ENCODE results near the gene LDHAL6B. TPM values are rescaled to one million over a fixed set of nuclear protein-coding genes. Genes with fewer than 3 reads are reported as not detected.

LDHAL6B gene
- polyA plus RNA-seq, 3 donors, result not detected

DNA sequence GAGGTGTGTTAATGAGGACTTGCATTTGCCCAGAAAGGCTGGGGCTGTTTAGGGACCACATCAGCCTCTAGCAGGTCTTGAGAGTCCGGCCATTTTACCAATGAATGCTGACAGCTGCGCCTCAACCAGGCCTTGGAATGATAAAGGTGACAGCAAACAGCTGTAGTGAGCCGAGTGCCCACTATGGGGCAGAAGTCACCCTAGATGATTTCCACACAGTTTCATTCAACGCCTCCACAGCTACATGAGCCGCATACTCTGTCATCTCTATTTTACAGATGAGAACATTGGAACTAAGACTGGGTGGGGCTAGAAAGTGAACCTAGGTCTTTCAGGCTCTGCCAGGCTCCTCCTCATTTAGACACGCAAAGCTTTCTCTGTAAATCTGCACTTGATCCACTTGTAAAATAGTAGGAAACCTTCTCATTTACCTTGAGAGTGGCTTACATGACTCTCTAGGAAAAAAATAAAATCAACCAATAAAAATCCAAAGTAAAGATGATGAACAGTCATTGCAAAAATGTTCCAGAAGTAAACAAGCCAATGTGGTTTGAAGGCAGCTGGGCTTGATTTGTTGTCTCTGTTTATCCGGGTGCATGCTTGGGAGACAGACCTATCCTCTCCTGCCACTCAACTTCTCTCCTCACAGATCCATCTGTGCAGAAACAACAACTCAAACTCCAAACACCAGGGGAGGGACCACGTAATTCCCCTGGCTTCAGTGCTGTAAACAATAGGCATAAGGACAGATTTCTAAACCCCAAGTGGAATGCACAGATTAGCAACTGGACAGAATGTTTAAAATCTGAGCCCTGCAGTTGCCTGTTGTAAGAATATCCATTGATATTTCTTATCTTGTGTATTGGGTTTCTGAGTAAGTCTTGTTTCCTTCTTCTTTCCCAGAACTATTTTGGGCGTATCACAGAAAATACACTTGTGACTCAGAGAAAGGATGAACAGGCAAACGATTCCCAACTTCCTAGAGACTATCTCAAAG is 31.5 kb upstream of the LDHAL6B start:
- peaks cover 59% of the 10 kb centered on the region for H3K4me1 Mint-ChIP-seq
- Histone ChIP-seq H3K27ac (ENCODE audit: low read depth in 1 of 2, low read length in 2 of 2) (peak overlapping the region in 1 of 2 donors; percentile 94), H4K20me1 (ENCODE audit: insufficient read depth, low read length) (no peaks in the 10 kb centered on the region), H3K27me3 (ENCODE audit: control insufficient read depth in 2 of 2, insufficient read depth in 2 of 2, low read length in 2 of 2) (no peaks in the 10 kb centered on the region), H3K4me3 (replicated peaks in 1 of 3; ENCODE audit: low read depth in 2 of 3, low read length in 3 of 3) (peak overlapping the region in 1 of 3 experiments; percentile 37), H3K4me2 (replicated peaks; ENCODE audit: extremely low read depth, low read length, poor library complexity, severe bottlenecking) (peak overlapping the region; percentile 47), H3K36me3 (replicated peaks in 1 of 2; ENCODE audit: control insufficient read depth in 1 of 2, insufficient read depth in 2 of 2, low read length in 2 of 2) (peaks cover 13 to 14% of the 10 kb centered on the region in 2 donors), H3K4me1 (ENCODE audit: control insufficient read depth in 1 of 2, insufficient read depth in 2 of 2, low read length in 2 of 2) (peaks cover 60 to 66% of the 10 kb centered on the region in 2 donors), H3K9me3 (replicated peaks in 1 of 2; ENCODE audit: control insufficient read depth in 1 of 2, insufficient read depth in 1 of 2, low read length in 2 of 2) (no peaks in the 10 kb centered on the region), H3K79me2 (ENCODE audit: insufficient read depth, low read length) (no peaks in the 10 kb centered on the region), H3K9ac (ENCODE audit: insufficient read depth, low read length, poor library complexity, severe bottlenecking) (no peak overlapping the region), H2AFZ (ENCODE audit: insufficient read depth, low read depth, low read length, poor library complexity, severe bottlenecking) (peak overlapping the region; percentile 21)
- 100% methylated on average over 4 of the region's 10 CpGs for WGBS (ENCODE audit: insufficient coverage)
- H3K27ac Mint-ChIP-seq, result peak overlapping the region; percentile 96 to 100 (median 99)
- H3K27me3 Mint-ChIP-seq (ENCODE audit: low read depth in 3 of 3), result peaks cover 0 to 5% (median 0%) of the 10 kb centered on the region in 3 donors
- H3K4me3 Mint-ChIP-seq, result peak overlapping the region in 1 of 2 donors; percentile 69
- peaks cover 42 to 49% of the 10 kb centered on the region in 2 donors for H3K36me3 Mint-ChIP-seq
- intact Hi-C loops (cut with micrococcal nuclease), result loop anchor here in 1 of 2 donors (5.0 to 10.0 kb wide), 4 partner anchors 62 to 350 kb away; partner anchors contain the start of gene MYO1E
- H3K9me3 Mint-ChIP-seq, result no peaks in the 10 kb centered on the region
- DNase-seq, result peak; percentile 59 to 74 (median 66)
- TF ChIP-seq CTCF (IDR thresholded peaks at IDR 0.05), result peak; percentile 76

DNA sequence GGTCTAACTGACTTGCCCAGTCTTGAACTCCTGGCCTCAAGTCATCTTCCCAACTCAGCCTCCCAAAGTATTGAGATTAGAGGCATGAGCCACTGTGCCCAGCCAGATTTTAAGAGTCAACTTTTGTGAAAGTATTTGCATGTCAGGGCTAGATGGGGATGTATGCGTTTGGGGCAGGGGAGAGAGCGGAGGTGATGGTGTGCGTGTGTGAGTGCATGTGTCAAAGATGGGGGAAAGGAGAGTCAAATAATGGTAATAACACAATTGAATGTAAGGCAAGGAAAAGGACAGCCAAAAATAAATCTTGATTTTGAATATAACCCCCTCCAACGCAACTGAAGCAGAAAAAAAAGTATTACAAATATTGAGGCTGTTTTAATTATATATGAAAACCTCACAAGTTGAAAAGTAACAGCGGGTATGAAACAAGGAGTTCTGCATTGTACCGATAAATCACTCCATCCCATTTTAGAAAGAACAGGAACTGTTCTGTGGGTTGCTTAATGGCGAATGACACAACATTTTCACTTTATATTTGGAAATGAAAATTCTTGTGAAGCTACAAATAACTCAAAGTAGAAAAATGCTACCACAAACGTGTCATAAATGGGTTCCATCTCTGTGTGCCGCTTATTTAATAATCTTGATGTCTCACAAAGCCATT is 29.9 kb upstream of the LDHAL6B start:
- Histone ChIP-seq H3K79me2 (ENCODE audit: insufficient read depth, low read length) (no peaks in the 10 kb centered on the region), H3K4me3 (replicated peaks in 1 of 3; ENCODE audit: low read depth in 2 of 3, low read length in 3 of 3) (peak overlapping the region in 1 of 3 experiments; percentile 45), H3K9ac (ENCODE audit: insufficient read depth, low read length, poor library complexity, severe bottlenecking) (peak overlapping the region; percentile 59), H4K20me1 (ENCODE audit: insufficient read depth, low read length) (no peaks in the 10 kb centered on the region), H3K36me3 (replicated peaks in 1 of 2; ENCODE audit: control insufficient read depth in 1 of 2, insufficient read depth in 2 of 2, low read length in 2 of 2) (peaks cover under 1 to 9% of the 10 kb centered on the region in 2 donors), H3K4me1 (ENCODE audit: control insufficient read depth in 1 of 2, insufficient read depth in 2 of 2, low read length in 2 of 2) (peaks cover 66 to 69% of the 10 kb centered on the region in 2 donors), H3K9me3 (replicated peaks in 1 of 2; ENCODE audit: control insufficient read depth in 1 of 2, insufficient read depth in 1 of 2, low read length in 2 of 2) (peaks cover under 1 to 3% of the 10 kb centered on the region in 2 donors), H2AFZ (ENCODE audit: insufficient read depth, low read depth, low read length, poor library complexity, severe bottlenecking) (no peak overlapping the region), H3K27me3 (ENCODE audit: control insufficient read depth in 2 of 2, insufficient read depth in 2 of 2, low read length in 2 of 2) (no peaks in the 10 kb centered on the region), H3K4me2 (replicated peaks; ENCODE audit: extremely low read depth, low read length, poor library complexity, severe bottlenecking) (peak overlapping the region; percentile 65), H3K27ac (ENCODE audit: low read depth in 1 of 2, low read length in 2 of 2) (peak overlapping the region; percentile 91 to 94)
- Mint-ChIP-seq H3K4me1 (peaks cover 60% of the 10 kb centered on the region), H3K27me3 (ENCODE audit: low read depth in 3 of 3) (peaks cover 0 to 5% (median 0%) of the 10 kb centered on the region in 3 donors), H3K36me3 (peaks cover 34 to 36% of the 10 kb centered on the region in 2 donors), H3K27ac (peak overlapping the region; percentile 96 to 100 (median 99)), H3K4me3 (peak overlapping the region; percentile 17 to 75), H3K9me3 (peaks cover 0 to 5% (median 1%) of the 10 kb centered on the region in 7 donors)
- no CpG with 5 or more reads among the region's 9 CpGs for WGBS (ENCODE audit: insufficient coverage)
- intact Hi-C loops (cut with micrococcal nuclease), result loop anchor here in 1 of 2 donors (5.0 to 10.0 kb wide), 4 partner anchors 61 to 348 kb away; partner anchors contain the start of gene MYO1E
- peak; percentile 74 to 83 (median 82) for DNase-seq
- TF ChIP-seq CTCF (IDR thresholded peaks at IDR 0.05), result no peak
